ENCODE data around the gene DLG2.

- TF ChIP-seq CTCF (IDR thresholded peaks at IDR 0.05) (no peak), POLR2A (IDR thresholded peaks at IDR 0.05) (no peak)
Observed at GRCh38 chr11:84071851-84072250, 1555.3 kb downstream of the DLG2 start.

All from uterus (tissue), 2 donors.